ENCODE data around the gene TRIM40.

TRIM40 gene

GRCh38 chr6:30135757-30136156, at the start of gene TRIM40:
TSS of gene TRIM40 (plus strand) at chr6:30136140. CDS start at chr6:30137037, 897 bp downstream.
- no peak for DNase-seq

- DNase-seq: no peak
Observed at GRCh38 chr6:30087876-30088275, 48.1 kb upstream of the TRIM40 start.

- DNase-seq: no peak
Observed at GRCh38 chr6:30091577-30092381, 44.2 kb upstream of the TRIM40 start.

- no peak for DNase-seq
Observed at GRCh38 chr6:30092852-30093543, 42.9 kb upstream of the TRIM40 start.

- no peak for DNase-seq
Observed at GRCh38 chr6:30093951-30094661, 41.8 kb upstream of the TRIM40 start.

- DNase-seq: no peak
Observed at GRCh38 chr6:30096829-30097228, 39.1 kb upstream of the TRIM40 start.

GRCh38 chr6:30097902-30098768, 37.8 kb upstream of the TRIM40 start:
- no peak for DNase-seq

- no peak for DNase-seq
Observed at GRCh38 chr6:30100154-30100553, 35.8 kb upstream of the TRIM40 start.

GRCh38 chr6:30100585-30101443, 35.1 kb upstream of the TRIM40 start:
- no peak for DNase-seq

- DNase-seq: peak; percentile 30
Observed at GRCh38 chr6:30101444-30102413, 34.2 kb upstream of the TRIM40 start.

GRCh38 chr6:30102414-30102969, 33.4 kb upstream of the TRIM40 start:
- no peak for DNase-seq

- no peak for DNase-seq
Observed at GRCh38 chr6:30102970-30103871, 32.7 kb upstream of the TRIM40 start.

GRCh38 chr6:30103872-30104179, 32.1 kb upstream of the TRIM40 start:
- DNase-seq: no peak

GRCh38 chr6:30104661-30105060, 31.3 kb upstream of the TRIM40 start:
- no peak for DNase-seq

- DNase-seq: no peak
Observed at GRCh38 chr6:30111266-30111856, 24.6 kb upstream of the TRIM40 start.

- DNase-seq: no peak
Observed at GRCh38 chr6:30112402-30112994, 23.4 kb upstream of the TRIM40 start.

GRCh38 chr6:30113003-30113759, 22.8 kb upstream of the TRIM40 start, which contains the start of gene TRIM31:
TSS of gene TRIM31 (minus strand) at chr6:30113090. CDS start at chr6:30112805, 285 bp downstream.
- DNase-seq: no peak
